DND-41 (cell line): Measurements from ENCODE around the gene AKR1C2.
"Not testable (repeated sequence)": the region's sequence is repeated elsewhere in the genome, so short reads cannot be mapped to it uniquely, and the experiment has no call there.

ENCODE experiments used
- ATAC-seq: fragments of 200-7000 bp; cut with Tn5 transposase; 3 replicates; pipeline ENCODE4 v1.9.1; 2021; ENCODE audit warnings: low read depth; ENCODE audit not compliant: insufficient read depth
- DNase-seq: peaks from one replicate; pipeline ENCODE4 v3.0.0-alpha.2; 2020
- H2AFZ ChIP-seq: 2 replicates; pipeline ENCODE4 v1.6.0; 2012; ENCODE audit warnings: low read depth, low read length
- H3K27ac ChIP-seq: 2 replicates; pipeline ENCODE4 v1.5.1; 2012; ENCODE audit warnings: low read length, inconsistent platforms
- H3K27me3 ChIP-seq: fragments of 200-600 bp; sonication (generic); 2 replicates; pipeline ENCODE4 v1.6.0; 2012; ENCODE audit warnings: low read length, mild to moderate bottlenecking, inconsistent platforms; ENCODE audit not compliant: insufficient read depth, poor library complexity
- H3K36me3 ChIP-seq: 2 replicates; pipeline ENCODE4 v1.5.1; 2012; ENCODE audit warnings: low read length, inconsistent platforms; ENCODE audit not compliant: insufficient read depth
- H3K4me1 ChIP-seq: 2 replicates; pipeline ENCODE4 v1.5.1; 2012; ENCODE audit warnings: mild to moderate bottlenecking, low read length; ENCODE audit not compliant: insufficient read depth
- H3K4me2 ChIP-seq: 2 replicates; pipeline ENCODE4 v1.6.0; 2012; ENCODE audit warnings: mild to moderate bottlenecking, moderate library complexity, low read length, inconsistent platforms; ENCODE audit not compliant: insufficient read depth
- H3K4me3 ChIP-seq, 2 experiments: fragments of 200-600 bp in 1 of 2; shearing (Covaris generic) in 1 of 2; 2 replicates each; pipeline ENCODE4 v1.5.1; 2012 to 2016; ENCODE audit warnings: inconsistent platforms in 2 of 2, low read length in 2 of 2, mild to moderate bottlenecking in 2 of 2, low read depth in 1 of 2, moderate library complexity in 1 of 2
- H3K79me2 ChIP-seq: 2 replicates; pipeline ENCODE4 v1.6.0; 2012; ENCODE audit warnings: low read length, inconsistent platforms; ENCODE audit not compliant: insufficient read depth
- H3K9ac ChIP-seq: 2 replicates; pipeline ENCODE4 v1.6.0; 2012; ENCODE audit warnings: low read depth, mild to moderate bottlenecking, inconsistent platforms, low read length, moderate library complexity
- H3K9me3 ChIP-seq: 2 replicates; pipeline ENCODE4 v1.5.1; 2012; ENCODE audit warnings: low read length, moderate library complexity, mild to moderate bottlenecking, inconsistent platforms; ENCODE audit not compliant: insufficient read depth, severe bottlenecking
- H4K20me1 ChIP-seq: 2 replicates; pipeline ENCODE4 v1.6.0; 2012; ENCODE audit warnings: low read length; ENCODE audit not compliant: insufficient read depth
- EZH2 ChIP-seq: IDR thresholded peaks from 3 replicates; pipeline ENCODE4 v1.6.1; 2012; ENCODE audit warnings: borderline replicate concordance, low read depth, mild to moderate bottlenecking, moderate library complexity, low read length, inconsistent platforms; ENCODE audit not compliant: severe bottlenecking
- TF ChIP-seq, protein P1 (sequence below): IDR thresholded peaks from 2 replicates; pipeline ENCODE4 v1.5.1; 2012; ENCODE audit warnings: borderline replicate concordance, low read length, moderate library complexity, mild to moderate bottlenecking; ENCODE audit not compliant: poor library complexity, severe bottlenecking; ENCODE audit errors: extremely low read depth

The AKR1C2 gene

DNA sequence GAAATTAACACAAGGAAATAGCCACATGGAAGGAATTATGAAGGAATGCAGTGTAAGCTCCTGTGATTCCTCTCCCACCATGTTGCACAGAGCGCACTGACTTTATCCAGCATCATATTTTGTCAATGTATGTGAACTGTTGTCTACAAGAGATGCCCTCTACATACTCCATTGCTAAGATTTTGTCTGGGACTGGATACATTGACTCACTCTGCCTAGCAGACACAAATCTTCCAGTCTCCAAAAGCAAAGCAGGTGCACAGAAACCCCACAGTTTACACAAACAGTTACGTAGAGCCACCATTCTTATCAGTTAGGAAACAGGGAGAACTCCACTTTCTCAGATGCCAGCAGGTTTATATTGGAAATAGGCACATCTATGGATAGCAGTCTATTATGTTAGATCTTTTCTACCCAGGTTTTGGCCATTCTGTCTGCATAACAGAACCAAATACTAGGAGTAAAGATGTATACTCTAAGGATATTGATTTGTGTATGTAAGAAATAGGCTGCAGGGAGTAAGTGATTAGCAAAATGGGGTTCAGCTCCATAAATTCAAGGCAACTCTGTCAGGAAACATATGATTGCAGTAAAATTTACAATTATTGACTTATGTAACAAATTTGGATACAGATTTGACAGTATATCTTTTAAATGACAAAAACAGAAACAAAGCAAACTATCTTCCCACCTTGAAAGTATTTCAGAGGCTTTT, 1.5 kb downstream of the AKR1C2 start:
- peaks cover 6% of the 10 kb centered on the region for H3K27me3 ChIP-seq
- no peak for ATAC-seq
- H2AFZ ChIP-seq, result no peak overlapping the region
- H3K9me3 ChIP-seq, result no peaks in the 10 kb centered on the region
- H3K79me2 ChIP-seq, result no peaks in the 10 kb centered on the region
- H3K27ac ChIP-seq, result no peak overlapping the region
- no peaks in the 10 kb centered on the region for H4K20me1 ChIP-seq
- TF ChIP-seq, protein P1, sequence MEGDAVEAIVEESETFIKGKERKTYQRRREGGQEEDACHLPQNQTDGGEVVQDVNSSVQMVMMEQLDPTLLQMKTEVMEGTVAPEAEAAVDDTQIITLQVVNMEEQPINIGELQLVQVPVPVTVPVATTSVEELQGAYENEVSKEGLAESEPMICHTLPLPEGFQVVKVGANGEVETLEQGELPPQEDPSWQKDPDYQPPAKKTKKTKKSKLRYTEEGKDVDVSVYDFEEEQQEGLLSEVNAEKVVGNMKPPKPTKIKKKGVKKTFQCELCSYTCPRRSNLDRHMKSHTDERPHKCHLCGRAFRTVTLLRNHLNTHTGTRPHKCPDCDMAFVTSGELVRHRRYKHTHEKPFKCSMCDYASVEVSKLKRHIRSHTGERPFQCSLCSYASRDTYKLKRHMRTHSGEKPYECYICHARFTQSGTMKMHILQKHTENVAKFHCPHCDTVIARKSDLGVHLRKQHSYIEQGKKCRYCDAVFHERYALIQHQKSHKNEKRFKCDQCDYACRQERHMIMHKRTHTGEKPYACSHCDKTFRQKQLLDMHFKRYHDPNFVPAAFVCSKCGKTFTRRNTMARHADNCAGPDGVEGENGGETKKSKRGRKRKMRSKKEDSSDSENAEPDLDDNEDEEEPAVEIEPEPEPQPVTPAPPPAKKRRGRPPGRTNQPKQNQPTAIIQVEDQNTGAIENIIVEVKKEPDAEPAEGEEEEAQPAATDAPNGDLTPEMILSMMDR, result no peak
- TF ChIP-seq EZH2, result no peak
- H3K9ac ChIP-seq, result no peak overlapping the region
- H3K4me3 ChIP-seq, result no peak overlapping the region
- no peak for DNase-seq
- H3K36me3 ChIP-seq, result no peaks in the 10 kb centered on the region
- no peak overlapping the region for H3K4me2 ChIP-seq
- no peaks in the 10 kb centered on the region for H3K4me1 ChIP-seq

DNA sequence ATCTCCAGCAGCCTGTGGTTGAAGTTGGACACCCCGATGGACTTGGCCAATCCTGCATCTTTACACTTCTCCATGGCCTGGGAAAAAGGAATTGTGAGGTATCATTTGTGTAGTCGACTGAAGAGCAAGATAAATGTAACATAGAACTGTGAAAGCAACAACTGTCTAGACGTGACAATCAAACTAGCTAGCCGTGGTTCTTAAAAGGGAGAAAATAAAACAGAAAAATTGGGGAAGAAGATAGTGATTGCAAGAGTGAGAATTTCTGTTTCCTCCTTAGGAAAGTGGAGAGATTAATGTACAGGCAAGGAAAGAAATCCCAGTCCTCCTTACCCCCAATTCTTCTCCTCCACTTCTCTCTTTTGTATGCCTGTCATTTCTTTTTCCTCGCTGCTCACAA, 5.0 kb downstream of the AKR1C2 start:
- no peaks in the 10 kb centered on the region for H4K20me1 ChIP-seq
- no peak overlapping the region for H3K9ac ChIP-seq
- no peak overlapping the region for H3K27ac ChIP-seq
- H3K36me3 ChIP-seq, result no peaks in the 10 kb centered on the region
- no peak overlapping the region for H3K4me2 ChIP-seq
- no peak overlapping the region for H3K4me3 ChIP-seq
- TF ChIP-seq, protein P1, result no peak
- TF ChIP-seq EZH2, result no peak
- H3K79me2 ChIP-seq, result no peaks in the 10 kb centered on the region
- DNase-seq (no peak), ATAC-seq (no peak)
- no peaks in the 10 kb centered on the region for H3K9me3 ChIP-seq
- H3K27me3 ChIP-seq, result peaks cover 6% of the 10 kb centered on the region
- no peaks in the 10 kb centered on the region for H3K4me1 ChIP-seq
- no peak overlapping the region for H2AFZ ChIP-seq

DNA sequence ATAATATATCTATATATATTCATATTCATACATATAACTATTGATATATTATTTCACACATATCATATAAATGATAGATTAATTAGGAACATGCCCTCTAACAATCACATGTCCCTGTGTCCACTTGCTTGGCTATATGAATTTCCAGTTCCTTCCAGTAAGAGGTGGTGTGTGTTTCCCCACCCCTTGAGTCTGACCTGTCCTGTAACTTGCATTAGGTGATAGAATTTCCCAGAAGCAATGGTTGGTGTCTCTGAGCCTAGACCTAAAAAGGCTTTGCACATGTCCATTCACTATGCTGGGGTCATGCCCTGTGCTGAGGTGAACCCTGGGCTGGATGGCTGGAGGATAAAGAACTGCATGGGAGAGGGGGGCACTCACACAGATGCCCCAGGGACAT, 9.4 kb downstream of the AKR1C2 start:
- H3K27ac ChIP-seq, H3K9me3 ChIP-seq, H3K36me3 ChIP-seq, H3K27me3 ChIP-seq, H3K9ac ChIP-seq, H3K4me3 ChIP-seq, ATAC-seq, DNase-seq, H3K79me2 ChIP-seq, H2AFZ ChIP-seq, H4K20me1 ChIP-seq, H3K4me1 ChIP-seq, H3K4me2 ChIP-seq: not testable (repeated sequence)

DNA sequence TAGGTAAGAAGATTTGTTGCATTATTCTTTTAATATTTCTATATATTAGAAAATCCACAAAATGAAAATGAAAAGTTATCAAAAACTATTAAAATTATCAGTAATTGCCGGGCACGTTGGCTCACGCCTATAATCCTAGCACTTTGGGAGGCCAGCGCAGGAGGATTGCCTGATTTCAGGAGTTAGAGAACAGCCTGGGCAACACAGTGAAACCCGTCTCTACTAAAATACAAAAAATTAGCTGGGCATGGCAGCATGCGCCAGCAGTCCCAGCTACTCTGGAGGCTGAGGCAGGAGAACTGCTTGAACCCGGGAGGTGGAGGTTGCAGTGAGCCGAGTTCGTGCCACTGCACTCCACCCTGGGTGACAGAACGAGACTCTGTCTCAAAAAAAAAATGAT, 11.1 kb downstream of the AKR1C2 start:
- not testable (repeated sequence) for DNase-seq, H2AFZ ChIP-seq, H3K4me3 ChIP-seq, H3K4me2 ChIP-seq, H3K4me1 ChIP-seq, H3K9me3 ChIP-seq, H3K79me2 ChIP-seq, H3K9ac ChIP-seq, H3K36me3 ChIP-seq, ATAC-seq, H4K20me1 ChIP-seq, H3K27ac ChIP-seq, H3K27me3 ChIP-seq

DNA sequence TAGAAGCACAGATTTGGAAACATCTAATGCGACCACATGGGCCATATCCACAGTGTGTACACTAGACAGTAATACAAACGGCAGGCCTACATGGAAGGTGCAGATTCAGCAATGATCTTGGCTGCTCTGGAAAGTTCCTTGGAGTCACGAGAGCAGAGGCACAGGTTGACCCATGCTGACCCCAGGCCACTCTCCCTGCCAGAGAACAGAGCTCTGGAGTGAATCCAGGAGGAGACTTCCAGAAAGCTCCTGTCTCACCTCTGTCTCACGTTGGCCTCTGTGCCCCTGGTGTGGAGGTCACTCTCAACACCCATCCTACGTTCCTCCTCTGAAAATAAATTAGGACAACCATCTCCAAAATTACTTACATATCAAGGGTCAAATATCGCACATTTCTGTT, 12.2 kb downstream of the AKR1C2 start:
- not testable (repeated sequence) for H3K79me2 ChIP-seq, H2AFZ ChIP-seq, H3K27ac ChIP-seq, ATAC-seq, H3K27me3 ChIP-seq, H3K4me3 ChIP-seq, H3K36me3 ChIP-seq, H3K4me1 ChIP-seq, DNase-seq, H4K20me1 ChIP-seq, H3K9me3 ChIP-seq, H3K4me2 ChIP-seq, H3K9ac ChIP-seq
